DOHH2 (cell line): ENCODE measurements around the gene HECW1.

Source experiments
- EZH2phosphoT487 ChIP-seq: fragments of 200-600 bp; sonication (generic); IDR thresholded peaks from 2 replicates; pipeline ENCODE4 v1.6.1; 2017; ENCODE audit warnings: borderline replicate concordance, mild to moderate bottlenecking, antibody characterized with exemption, low read length, moderate library complexity, mixed read lengths
- TF ChIP-seq, protein P1 (sequence below): fragments of 200-600 bp; sonication (generic); IDR thresholded peaks from one replicate; pipeline ENCODE4 v1.5.1; 2014; ENCODE audit warnings: antibody characterized with exemption, mild to moderate bottlenecking, low read depth, low read length; ENCODE audit not compliant: poor library complexity, severe bottlenecking

DNA sequence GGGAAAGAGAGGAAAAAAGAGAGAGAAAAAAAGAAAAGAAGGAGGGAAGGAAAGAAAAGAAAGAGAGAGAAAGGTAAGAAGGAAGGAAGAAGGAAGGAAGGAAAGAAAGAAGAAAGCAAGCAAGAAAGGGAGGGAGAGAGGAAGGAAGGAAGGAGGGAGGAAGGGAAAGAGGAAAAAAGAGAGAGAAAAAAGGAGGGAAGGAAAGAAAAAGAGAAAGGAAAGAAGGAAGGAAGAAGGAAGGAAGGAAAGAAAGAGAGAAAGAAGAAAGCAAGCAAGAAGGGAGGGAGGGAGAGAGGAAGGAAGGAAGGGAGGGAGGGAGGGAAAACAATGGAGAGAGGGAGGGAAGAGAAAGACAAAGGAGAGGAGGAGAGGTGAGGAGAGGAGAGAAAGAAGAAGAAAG, 135.3 kb downstream of the HECW1 start:
- TF ChIP-seq, protein P1, sequence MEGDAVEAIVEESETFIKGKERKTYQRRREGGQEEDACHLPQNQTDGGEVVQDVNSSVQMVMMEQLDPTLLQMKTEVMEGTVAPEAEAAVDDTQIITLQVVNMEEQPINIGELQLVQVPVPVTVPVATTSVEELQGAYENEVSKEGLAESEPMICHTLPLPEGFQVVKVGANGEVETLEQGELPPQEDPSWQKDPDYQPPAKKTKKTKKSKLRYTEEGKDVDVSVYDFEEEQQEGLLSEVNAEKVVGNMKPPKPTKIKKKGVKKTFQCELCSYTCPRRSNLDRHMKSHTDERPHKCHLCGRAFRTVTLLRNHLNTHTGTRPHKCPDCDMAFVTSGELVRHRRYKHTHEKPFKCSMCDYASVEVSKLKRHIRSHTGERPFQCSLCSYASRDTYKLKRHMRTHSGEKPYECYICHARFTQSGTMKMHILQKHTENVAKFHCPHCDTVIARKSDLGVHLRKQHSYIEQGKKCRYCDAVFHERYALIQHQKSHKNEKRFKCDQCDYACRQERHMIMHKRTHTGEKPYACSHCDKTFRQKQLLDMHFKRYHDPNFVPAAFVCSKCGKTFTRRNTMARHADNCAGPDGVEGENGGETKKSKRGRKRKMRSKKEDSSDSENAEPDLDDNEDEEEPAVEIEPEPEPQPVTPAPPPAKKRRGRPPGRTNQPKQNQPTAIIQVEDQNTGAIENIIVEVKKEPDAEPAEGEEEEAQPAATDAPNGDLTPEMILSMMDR: no peak
- TF ChIP-seq EZH2phosphoT487: no peak
